NCI-H1092 treated with DMSO at 0.1 percent for 48 hours (cell line): Measurements from ENCODE around the gene CIC.

ENCODE experiments used
- DNase-seq: peaks from one replicate; lab custom pipeline; 2025; lab: John Stamatoyannopoulos, UW

Gene CIC

DNA sequence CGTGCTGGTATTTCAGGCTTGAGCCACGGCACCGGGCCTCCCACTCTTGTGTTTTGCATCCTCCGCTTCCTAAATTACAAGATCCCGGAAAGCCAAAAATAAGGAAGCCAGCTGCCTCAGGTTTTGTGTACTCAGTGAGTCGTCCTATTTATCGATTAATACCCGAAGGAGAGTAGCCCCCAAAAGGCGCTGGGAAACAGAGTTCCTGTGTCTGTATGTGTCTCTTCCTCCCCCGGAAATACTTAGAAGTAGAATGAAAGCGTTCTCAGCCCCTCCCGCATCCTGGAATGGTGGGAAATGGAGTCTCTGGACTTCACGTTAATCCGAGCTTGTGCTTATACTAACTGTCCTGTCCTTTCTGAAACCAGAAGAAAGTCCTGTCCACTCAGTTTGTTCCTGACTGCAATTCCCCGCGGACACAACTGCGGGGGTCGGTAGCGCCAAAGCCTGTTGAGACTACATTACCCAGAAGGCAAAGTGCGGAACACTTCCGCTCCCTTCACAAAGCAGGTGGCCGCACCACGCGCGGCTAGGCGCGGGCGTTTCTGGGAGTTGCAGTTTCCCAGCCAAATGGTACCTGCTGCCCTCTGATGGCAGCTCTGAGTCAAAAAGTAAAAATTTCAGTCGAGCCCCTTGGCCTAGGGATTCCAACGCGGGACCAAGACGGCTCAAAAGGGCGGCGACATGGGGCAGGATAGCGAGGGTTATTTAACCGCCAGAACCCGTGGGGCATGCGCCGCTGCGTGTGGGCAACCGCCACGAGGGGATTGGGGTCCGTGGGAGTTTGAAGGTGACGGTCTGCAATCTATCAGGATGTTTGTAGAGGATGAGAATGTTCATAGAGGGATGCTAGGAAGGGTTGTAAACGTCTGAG is 24.5 kb upstream of the CIC start:
- peak; percentile 84 for DNase-seq

DNA sequence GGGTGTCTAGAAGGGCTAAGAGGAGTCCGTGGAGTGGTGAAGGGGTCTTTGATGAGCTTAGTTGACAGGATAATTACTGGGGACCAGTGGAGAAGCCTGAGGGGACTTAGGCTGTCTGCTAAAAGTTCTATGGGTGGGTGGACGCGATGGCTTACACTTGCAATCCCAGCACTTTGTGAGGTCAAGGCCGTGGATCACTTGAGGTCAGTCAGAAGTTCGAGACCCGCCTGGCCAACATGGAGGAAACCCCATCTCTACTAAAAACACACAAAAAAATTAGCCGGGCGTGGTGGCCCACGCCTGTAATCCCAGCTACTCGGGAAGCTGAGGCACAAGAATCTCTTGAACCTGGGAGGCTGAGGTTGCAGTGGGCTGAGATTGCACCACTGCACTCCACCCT is 23.8 kb upstream of the CIC start:
- DNase-seq: no peak

DNA sequence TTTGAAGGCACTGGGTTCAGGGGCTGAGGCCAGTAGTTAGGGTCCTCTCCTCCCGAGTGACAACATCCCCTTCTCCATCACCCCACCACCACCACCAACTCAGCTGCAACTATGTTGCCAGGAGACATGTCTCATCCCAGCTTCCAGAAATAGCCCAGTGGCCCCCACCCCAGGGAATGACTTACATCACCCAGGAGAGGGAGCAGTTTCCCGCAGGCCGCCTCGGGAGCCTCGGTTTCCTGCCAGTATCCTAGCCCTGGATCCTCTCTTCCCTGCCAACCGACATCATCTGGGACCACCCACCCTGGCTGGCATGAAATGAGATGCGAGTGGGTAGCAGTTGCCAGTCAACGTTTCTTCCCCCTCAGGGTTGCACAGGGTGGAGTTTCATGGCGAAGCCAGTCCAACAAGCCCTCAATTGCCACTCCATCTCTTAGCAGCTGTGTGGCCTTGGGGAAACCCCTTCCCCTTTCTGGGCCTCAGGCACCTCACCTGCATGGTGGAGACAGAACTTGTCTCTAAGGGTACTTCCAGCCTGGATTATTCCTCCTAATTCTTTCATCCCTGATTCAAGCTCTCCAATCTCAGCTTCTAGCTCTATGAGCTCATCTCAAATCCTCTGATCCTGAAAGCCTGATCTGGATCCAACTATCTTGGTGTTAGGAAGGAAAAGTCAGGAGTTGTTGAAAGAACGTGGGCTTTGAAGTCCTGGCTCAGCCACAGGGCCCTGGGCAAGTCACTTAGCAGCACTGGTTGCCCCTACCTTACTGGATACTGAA is 22.7 kb upstream of the CIC start:
- peak; percentile 34 for DNase-seq

- DNase-seq: no peak
Measured at GRCh38 chr19:42246922-42247639, 22.0 kb upstream of the CIC start.

DNA sequence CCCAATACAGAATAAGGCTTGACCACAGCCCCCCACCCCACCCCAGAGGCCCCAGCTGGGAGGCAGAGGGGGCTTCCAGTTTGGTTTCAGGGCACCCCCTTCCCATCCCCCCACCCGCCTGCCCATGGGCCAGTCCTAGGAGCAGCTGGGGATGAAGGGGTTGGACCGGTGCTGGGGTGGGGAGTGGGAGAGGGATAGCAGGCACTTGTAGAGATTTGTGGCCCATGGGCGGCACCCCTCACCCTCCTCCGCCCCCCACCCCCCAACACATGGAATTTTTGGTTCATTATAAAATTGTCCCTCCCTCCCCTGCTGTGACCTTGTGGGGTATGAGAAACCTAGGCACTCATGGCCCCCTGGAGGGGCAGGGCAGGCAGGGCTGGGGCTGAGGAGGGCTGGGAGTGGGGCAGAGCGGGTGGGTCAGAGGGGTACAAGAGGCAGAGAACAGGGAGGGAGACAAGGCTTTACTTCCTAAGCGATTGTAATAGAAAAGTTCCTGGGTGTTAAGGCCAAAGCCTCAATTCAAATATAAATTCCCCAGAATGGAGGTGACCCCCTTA is 21.3 kb upstream of the CIC start:
- no peak for DNase-seq

- DNase-seq: no peak
Measured at GRCh38 chr19:42248270-42249148, 20.5 kb upstream of the CIC start.

GRCh38 chr19:42249149-42249750 is 19.8 kb upstream of the CIC start:
- no peak for DNase-seq

DNA sequence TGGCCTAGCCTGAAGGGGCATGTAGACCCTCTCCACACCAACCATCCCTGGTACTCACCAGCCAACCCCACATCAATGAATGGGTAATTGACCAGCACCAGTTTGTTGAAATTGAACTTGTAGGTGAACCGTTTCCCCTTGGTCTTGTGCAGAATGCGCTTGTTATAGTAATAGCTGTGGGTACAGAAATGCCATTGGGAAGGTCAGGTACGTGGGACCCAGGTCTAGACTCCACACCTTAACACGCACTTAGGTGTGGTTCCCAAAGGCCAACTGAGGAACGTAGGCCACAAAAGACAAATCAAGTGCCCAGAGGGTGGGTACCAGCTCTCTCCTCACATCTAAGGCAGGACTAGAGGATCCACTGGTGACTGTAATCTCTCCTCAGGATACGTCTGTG is 19.3 kb upstream of the CIC start:
- DNase-seq: no peak

DNA sequence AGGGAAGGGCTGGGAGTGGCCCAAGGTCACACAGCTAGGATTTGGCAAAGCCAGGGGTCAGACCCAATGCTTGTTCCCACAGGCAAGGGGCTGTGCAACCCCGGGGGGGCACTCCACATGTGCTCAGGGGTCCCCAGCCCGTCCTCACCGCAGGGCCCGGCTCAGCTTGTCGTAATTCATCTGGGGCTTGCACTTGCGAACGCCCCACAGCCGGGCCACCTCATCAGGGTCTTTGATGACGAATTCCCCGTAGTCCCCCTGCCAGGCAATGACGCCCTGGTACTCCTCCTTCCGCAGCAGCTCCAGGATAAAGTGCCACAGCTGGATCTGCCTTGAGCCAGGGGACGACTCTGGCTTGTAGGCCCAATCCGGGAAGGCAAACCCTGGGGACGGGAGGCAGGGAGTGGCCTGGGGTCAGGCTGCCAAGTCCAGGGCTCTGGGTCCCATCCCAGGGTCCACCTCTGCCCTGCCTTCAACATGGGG is 18.8 kb upstream of the CIC start:
- DNase-seq: no peak

DNA sequence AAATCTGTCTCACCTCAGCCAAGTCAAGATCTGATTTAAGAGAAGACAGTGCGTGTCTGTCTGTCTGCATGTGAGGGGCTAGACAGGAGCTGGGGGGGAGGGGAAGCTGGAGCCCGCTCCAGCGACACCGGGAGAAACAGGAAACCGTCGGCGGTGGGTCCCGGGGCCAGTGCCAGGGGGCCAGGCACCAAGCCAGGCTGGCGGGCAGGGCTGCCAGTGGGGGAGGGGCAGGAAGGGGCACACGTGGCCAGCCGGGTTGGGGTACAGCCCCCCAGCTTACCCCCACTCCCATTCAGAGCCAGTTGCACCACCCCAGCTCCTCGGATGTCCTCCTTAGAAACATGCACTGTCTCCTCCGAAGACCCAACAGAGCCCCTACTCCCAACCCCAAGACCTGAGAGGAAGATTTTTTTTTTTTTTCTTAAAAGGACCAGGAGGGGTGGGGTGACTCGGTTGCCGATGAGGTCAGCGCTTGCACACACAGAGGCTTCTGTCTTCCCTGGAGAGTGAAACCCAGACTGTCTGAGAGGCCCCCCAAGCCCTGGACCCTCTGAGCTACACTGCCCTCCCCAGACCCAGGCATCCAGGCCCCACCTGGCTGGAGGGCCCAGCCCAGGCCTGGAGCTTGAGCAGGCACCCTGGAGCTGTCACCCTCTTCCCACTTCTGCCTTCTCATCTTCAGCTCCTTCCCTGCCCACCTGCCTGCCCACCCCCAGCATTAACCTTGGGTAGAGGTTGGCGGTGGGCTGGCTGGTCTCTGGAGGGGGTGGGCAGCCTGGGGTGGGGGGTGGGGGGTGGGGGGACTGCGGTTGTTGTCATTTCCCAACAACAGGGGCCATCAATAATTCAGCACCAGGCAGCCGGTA is 18.2 kb upstream of the CIC start:
- peak; percentile 56 for DNase-seq

GRCh38 chr19:42251572-42252358 is 17.3 kb upstream of the CIC start:
- peak; percentile 11 for DNase-seq

- DNase-seq: no peak
Measured at GRCh38 chr19:42252365-42253244, 16.4 kb upstream of the CIC start.

GRCh38 chr19:42253245-42254088 is 15.6 kb upstream of the CIC start:
- peak; percentile 5 for DNase-seq

- DNase-seq: no peak
Measured at GRCh38 chr19:42254089-42254849, 14.8 kb upstream of the CIC start.

- peak; percentile 64 for DNase-seq
Measured at GRCh38 chr19:42254850-42255765, 13.9 kb upstream of the CIC start, which contains the start of gene ERF. Gene ERF (minus strand): TSS chr19:42255128. CDS start chr19:42254999, 129 bp downstream.
